Renal cortex interstitium (tissue), 11 donors: ENCODE data around the gene C4orf50. TPM values are rescaled to one million over a fixed set of nuclear protein-coding genes. Genes with fewer than 3 reads are reported as not detected.
A peak's percentile ranks its signal among the peaks of the same experiment; 100 is the strongest.

ENCODE experiments used
- DNase-seq, 11 donors: peaks; one replicate each; pipeline ENCODE4 v3.0.0-alpha.2; 2013; ENCODE audit warnings: low read depth in 9 of 11, low spot score in 4 of 11; ENCODE audit errors: extremely low read depth in 1 of 11
- polyA plus RNA-seq, 3 donors: library from polyadenylated mRNA; unstranded; fragments of 120-200 nt; gene quantifications; one replicate each; pipeline ENCODE4 v1.2.1, GENCODE V29; 2013; ENCODE audit not compliant: insufficient read length in 3 of 3

Gene C4orf50
- polyA plus RNA-seq, 3 donors = 0.03 TPM; not detected in 2

DNA sequence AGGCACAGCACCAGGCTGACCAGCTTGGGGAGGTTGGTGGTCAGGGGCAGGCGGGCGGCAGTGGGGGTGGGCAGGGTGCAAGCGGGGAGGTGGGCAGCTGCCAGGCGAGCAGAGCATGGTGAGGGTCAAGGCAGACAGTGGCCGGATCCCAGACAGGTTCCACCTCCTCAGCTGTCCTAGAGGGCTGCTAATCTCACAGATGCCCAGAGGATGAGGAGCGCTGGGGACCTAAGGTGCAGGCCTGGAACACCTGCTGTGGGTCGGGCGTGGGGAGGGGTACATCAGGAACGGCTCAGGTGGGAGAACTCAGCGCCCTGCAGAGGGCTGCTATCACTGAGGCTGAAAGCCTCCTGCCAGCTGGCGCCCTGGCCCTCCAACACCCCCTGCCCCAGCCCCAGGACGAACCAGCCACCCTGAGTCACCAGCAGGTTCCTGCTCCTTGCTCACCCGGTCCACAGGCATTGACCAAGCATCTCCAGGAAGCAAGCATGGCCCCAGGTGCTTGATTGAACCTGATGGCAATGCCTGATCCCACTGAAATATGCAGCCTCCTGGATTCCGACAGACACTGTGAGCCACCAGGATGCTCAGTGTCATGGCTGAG is 28.4 kb upstream of the C4orf50 start:
- no peak for DNase-seq

DNA sequence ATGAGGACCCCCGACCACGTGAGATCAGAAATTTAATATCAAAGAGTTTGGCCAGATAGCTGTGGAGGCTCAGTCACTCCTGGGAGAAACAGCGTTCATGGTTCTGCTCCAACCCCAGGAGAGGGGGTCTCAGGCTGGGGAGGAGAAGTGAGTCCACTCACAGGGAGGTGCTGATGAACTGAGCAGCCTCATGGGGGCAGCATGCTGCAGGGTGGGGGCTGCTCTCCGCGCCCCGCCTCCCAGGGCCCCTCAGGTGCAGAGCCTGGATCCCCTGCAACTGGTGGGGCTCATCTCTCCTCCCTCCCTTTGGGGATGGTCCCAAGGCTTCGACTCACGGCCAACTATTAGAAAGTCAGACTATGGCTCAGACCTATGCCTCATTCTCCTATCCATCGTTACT is 26.6 kb upstream of the C4orf50 start:
- no peak for DNase-seq

DNA sequence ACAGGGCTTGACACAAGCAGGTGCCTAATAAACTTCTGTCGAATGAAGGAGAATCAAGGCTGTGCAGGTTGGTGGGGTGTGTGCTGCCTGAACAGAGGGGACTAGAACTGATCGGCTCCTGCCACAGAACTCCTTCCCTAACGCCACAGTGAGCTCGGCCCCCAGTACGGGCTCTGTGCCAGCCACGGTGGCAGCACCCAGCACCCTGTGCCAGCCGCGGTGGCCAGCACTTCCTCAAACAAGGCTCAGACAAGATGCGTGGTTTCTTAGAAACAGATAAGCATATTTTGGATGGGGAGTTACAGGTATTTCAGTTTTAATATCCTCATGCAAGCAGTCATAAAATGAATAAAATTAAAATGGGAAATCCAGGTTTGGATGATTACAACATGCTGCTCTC is 26.0 kb upstream of the C4orf50 start:
- DNase-seq = no peak

DNA sequence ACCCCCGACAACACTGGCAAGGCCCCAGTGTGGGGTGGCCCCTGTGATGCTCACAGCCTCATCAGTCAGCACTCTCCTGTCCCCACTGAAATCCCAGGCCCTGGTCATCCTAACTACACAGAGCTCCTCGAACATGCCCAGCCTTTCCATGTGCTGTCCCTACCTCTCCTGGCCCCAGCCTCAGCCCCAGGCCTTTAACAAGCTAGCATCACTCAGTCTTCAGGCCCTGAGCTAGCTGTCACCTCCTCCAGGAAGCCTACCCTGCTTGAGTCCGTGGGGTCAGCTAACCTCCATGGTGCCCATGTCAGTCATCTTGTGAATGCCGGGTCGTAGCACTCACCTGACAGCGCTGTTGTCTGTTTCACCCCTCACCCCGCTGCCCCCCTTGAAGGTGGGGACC is 25.6 kb upstream of the C4orf50 start:
- no peak for DNase-seq

DNA sequence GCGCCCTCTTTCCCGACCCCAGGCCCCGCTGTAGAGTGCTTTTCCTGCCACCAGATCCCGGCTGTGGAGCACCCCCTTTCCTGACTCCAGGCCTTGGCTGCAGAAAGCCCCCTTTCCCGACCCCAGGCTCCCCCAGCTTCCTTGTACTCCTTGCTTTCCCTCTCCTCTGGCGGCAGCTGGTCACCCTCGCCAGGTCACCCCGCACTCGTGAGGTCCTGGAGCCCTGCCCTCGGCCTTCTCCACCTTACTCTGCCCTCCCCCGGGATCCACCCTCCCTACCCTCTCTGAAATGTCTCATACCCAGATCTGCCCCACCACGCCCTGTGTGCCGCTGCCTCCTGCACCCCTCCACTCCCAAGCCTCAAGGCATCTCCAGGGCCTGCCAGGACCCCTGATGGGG is 25.0 kb upstream of the C4orf50 start:
- no peak for DNase-seq

DNA sequence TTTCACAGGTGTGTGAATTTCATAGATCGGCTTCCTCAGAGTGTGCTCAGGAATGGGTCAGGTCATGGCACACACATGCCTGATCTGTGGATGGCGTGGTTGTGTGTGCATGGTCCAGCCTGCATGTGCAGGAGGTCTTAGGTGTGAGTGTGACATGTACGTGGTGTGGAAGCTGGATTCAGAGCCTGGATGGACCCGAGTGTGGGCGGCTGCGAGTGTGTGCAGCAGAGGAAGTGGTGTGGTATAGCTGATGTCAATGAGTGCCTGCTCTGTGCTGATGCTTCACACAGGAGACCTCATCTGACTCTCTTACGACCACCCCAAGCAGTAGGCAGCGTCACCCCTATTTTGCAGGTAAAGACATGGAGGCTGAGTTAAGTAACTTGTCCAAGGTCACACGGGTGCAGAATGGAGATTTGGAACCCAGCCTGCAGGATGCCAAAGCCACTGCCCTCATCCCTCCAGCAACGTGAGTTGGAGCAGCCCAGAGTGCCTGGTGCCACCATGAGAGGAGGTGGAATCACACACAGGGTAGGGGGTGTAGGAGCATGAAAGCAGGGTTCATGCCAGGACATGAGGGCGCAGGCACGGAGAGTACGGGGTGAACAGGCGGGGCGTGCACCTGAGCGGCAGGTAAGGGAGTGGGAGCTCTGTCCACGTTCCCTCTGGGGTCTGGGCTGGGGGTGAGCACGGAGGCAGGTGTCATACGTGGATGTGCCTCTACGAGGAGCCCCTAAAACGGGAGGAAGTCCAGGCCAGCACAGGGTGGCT is 24.2 kb upstream of the C4orf50 start:
- no peak for DNase-seq

DNA sequence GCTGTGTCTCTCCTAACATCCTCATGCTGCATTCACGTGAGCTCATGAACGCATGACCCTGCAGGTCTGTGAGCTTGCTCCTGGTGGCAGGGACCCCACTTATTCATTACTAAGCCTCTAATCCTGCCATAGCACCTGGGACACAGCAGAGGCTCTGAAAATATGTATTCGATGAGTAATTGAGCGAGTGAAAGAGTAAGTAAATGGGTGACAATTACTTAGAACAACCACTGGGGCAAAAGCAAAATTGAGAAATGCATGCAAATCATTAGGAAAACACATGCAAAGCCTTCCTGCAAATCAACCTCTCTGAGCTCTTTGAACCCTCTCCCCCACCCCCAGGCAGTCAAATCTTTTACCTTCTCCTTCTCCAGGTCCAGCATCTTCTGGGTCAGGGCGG is 23.6 kb upstream of the C4orf50 start:
- DNase-seq = no peak

DNA sequence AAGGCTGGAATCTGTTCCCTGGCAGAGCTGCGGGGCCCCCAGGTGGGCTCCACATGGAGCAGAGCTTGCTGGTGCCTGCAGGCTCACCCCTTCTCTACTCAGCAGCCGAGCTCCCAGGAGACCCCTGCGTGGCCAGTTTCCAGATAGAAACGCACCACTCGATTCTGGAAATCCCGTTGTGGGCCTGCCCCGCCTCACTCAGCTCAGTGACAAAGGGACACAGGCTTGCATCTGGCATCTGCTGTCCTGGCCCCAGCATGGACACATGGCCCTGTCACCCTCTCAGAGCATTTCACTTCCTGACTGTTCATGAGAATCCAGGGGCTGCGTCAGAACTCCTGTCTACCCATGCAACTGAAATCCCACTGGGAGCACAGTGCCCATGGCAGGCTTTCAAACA is 20.5 kb upstream of the C4orf50 start:
- DNase-seq = no peak

DNA sequence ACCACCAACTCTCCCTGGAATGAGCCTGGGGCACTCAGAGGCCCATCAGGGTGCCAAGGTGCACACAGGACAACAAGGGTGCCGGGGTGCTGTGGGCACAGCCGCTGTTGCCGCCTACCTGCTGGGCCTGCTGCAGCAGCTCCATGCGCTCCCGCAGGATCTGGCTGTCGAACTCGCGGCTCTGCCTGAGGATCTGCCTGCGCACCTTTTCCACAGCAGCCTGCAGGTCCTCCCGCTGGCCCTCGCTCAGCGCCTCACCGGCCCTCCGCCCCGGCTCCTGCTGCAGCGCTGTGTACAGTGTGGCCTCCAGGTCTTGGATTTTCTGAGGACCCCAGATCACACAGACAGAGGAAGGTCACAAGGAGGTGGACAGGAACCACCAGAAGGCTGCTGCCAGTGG is 17.6 kb upstream of the C4orf50 start:
- no peak for DNase-seq

DNA sequence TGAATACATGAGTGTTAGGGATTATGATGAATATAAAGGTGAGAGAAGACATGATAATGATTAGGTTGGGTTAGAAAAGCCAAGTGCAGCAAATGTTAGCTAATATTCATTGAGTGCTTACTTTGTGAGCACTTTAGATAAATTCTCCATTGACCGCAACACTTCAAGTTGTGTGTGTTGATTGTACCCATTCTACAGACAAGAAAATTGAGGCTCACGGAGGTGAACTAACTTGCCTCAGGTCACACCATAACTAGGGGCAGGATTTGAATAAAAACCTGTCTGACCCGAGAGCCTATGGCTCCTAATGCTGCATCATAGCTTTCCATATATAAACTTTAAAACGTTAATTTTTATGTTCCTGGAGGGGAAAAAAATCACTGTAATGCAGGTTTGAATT is 15.2 kb upstream of the C4orf50 start:
- no peak for DNase-seq

DNA sequence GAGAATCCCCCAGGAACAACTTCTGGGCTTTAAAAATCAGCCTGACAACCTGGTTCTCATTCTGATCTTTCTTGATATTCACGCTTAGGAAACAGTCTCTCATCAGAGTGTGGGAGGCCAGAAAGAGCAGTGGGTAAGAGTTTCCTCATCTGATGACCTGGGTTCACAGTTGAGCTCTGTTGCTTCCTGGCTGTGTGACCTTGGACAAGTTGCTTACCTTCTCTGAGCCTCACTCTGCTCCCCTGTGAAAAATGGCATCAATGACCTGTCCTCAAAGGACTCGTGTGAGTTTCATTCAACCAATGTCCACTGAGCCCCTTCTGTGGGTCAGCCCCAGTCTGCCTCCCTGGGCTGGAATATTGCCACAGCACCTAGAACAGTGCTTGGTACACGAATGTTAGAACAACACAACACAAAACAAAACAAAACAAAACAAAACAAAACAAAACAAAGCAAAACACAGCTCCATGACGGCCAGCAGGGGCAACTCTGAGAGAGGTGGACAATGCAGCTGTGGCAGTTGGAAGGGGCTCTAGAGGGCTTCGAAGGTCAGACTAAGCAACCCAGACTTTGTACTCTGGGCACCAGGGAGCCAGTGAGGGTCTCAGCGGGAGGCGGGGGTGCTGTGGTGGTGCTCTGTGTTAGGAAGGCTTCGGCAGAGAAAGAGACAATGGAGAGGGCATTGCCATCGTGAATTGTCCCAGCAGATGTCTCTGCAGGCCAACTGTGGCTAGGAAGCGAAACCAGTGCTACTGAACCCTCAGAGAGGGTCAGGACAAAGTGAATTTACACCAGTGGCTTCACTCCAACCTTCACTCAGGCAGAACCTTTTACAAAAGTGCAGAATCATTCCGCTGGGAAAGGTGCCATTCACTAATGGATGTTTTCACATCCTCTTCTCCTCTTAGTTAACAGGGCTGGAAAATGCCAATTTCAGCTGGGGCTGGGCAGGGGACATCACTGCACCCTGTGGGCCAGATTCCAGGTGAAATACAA is 14.3 kb upstream of the C4orf50 start:
- DNase-seq = no peak

DNA sequence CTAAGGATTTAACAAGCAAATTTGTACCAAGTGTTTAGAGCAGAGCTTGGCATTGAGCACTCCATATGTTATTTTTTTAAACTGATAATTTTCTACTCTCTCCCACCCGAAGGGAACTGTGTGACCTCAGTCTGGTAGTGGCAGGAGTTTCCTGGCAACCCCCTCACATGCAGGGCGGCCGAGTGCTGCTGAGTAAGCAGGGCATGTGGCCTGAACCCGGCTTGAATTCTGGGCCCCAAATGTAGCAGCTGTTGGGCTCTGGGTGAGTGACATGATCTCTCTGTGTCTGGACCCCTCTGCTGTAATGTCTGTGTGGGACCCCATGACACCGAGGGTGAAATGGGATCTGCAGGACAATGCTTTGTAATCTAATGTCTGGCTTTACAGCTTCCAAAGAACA is 13.6 kb upstream of the C4orf50 start:
- no peak for DNase-seq

DNA sequence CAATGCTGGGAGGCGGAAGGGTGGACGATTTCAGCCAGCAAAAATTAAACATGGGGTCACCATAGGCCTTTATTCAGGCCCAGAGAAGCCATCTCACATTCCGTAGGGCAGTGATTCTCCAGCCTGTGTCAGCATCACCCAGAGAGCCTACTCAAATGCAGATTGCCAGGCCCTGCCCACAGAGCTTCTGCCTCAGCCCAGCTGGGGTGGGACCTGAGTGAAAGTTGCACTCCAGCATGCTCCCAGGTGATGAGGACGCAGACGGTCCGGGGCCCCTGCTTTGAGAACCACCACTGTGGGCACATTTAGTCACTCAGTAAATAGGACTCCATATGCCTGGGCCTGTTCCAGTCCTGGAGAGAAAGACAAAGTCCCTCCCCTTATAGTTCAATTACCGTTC is 12.4 kb upstream of the C4orf50 start:
- no peak for DNase-seq

DNA sequence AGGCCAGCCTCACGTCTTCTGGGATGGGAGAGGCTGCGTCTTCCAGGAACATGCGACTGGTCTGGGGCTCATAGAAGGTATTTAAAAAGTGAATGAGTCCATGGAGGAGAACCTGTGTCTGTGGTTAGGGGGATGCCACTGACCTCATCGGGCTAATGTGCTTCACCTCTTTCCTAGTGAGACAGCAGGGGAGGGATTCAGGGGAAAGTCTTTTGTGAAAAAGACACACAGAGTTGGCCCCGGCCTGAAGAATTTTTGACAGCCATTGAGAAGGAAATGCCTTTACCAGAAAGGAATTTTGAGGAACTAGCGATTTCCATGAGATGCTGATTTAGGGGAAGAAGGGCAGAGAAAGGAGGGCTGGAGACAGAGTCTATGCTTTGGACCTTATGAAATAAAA is 11.0 kb upstream of the C4orf50 start:
- no peak for DNase-seq

DNA sequence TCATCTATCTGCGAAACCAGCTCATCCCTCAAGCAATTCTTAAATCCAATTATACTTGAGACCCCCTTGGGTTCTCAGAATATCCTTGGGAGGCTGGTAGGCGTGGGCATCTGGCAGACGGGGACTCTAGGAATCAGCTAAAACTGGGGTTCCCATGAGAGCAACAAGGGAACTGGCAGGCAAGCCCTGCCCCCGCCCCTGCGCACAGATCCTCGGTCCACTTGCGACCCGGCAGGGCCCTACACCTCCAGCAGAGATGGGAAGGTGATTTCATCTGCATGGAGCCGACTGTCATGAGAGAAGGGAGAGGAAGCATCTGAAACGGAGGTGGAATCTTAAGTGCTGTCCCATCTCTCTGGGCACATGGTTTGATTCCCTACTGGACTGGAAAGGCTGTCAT is 9.9 kb upstream of the C4orf50 start:
- no peak for DNase-seq

DNA sequence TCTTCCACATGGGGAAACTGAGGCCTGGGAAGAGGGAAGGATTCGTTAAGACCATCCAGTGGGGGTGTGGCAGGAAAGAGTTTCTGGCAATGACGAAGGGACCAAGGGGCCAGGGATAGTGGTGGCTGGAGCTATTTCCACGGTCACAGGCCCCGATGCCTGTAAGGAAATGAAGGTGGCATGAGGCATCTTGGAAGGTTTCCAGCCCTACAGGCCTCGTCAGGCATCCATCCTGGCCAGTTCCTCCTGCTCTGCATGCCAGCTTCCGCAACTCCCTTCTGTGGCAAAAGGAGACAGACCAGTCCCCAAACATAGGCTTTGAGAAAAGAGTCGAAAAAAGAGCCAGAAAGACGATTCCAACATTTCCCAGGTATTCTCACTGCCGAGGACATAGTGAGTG is 9.2 kb upstream of the C4orf50 start:
- DNase-seq = no peak

DNA sequence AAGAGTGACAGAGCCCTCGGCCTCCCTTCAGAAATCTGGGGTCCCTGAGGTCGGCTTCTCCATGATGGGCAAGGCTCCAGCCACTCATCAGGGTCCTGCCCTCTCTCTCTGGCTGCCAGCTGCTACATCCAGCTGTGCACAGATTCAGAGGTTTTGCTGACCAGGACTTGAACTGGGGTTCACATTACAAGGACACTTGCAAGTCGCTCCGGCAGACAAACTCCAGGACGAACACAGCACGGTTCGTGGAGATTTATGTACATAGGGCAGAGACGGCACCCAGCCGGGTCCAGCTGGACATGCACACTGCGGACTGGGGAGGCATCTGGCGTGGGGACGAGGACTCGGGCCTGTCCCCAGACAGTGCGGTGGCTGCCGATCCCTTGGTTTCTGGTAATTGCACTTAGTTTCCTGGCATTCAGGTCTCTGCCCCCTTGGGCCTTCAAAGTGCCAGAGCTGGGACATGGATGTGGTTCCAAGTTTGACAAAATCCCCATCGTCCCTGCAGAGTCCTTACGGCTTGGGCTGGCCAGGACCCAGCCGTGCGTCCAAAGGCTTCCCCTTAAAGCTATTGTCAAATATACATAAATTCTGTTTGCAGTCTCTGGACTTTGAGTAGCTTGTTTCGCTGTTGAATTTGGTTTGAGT is 6.2 kb upstream of the C4orf50 start:
- DNase-seq = peak in 10 of 11 donors; percentile 13 to 55 (median 32)

DNA sequence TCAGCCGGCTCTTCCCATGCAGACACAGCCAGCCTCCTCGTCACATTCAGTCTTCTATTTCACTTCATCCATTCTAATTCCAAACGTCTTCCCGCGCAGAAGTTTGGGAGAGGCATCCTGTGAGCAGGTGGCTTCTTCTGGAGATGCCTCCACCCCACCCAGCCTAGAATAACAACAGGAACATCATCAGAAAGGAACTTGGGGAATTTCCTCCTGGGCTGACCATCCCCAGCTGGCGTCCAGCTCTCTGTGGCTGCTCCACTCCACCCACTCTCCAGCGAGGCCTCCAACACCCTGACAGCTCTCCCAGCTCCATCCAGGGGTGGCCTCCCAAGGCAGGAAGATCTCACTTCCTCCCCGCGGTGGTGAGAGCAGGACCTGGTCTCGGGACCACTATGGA is 5.5 kb upstream of the C4orf50 start:
- DNase-seq = no peak

DNA sequence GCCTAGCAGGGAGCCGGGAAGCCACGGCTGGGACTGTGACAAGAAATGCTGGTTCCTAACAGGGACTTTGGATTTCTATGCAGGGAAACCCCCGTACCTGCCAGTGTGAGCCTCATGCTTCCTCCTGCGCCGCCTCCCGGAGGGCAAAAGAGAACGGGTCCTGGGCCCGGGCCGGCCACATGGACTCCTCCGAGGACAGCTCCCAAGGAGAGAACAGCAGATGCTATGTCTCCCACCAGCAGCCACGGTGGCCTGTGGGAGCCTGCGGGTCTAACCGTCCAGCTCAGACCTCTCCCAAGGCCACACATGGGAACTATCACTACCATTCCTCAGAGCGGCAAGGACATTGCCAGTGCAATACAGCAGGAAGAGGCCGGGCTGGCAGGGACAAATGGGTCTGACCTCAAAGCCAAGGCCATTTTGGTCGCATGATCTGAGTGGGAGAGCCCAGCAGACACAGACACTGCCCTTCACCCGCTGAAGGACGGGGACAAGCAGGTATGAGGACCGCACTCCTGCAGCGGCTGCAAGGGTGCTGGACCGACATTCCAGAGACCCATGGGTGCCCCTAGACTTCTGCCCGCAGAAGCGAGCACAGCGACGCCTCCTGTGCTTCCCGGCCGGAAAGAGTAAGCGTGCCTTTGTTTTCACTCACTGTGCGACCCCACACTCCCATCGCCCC is 4.5 kb upstream of the C4orf50 start:
- DNase-seq = no peak
